Liver (tissue), 9 donors: ENCODE measurements around the gene CLDN20. TPM values are rescaled to one million over a fixed set of nuclear protein-coding genes. Genes with fewer than 3 reads are reported as not detected.

Experiments
- DNase-seq: peaks from one replicate; pipeline ENCODE4 v3.0.0-alpha.2; 2017; ENCODE audit warnings: low spot score
- H3K27ac ChIP-seq, 2 donors: one replicate each; pipeline ENCODE4 v1.7.0; 2013; ENCODE audit warnings: inconsistent platforms in 2 of 2, low read length in 2 of 2, control low read depth in 1 of 2, low read depth in 1 of 2, mild to moderate bottlenecking in 1 of 2
- H3K27me3 ChIP-seq, 4 donors: one replicate each; pipeline versions ENCODE4 v1.6.1 to v1.7.0; 2013; ENCODE audit warnings: low read length in 3 of 4, inconsistent platforms in 1 of 4, mild to moderate bottlenecking in 1 of 4, moderate library complexity in 1 of 4; ENCODE audit not compliant: control insufficient read depth in 4 of 4, insufficient read depth in 4 of 4
- H3K36me3 ChIP-seq, 4 donors: one replicate each; pipeline versions ENCODE4 v1.6.1 to v1.7.0; 2013; ENCODE audit warnings: low read length in 3 of 4, mild to moderate bottlenecking in 3 of 4, low read depth in 1 of 4, moderate library complexity in 1 of 4; ENCODE audit not compliant: control insufficient read depth in 4 of 4, insufficient read depth in 3 of 4
- H3K4me1 ChIP-seq, 4 donors: one replicate each; pipeline versions ENCODE4 v1.6.1 to v1.7.0; 2013; ENCODE audit warnings: low read length in 3 of 4, mild to moderate bottlenecking in 3 of 4, moderate library complexity in 1 of 4; ENCODE audit not compliant: control insufficient read depth in 4 of 4, insufficient read depth in 4 of 4
- H3K4me3 ChIP-seq, 3 donors: one replicate each; pipeline versions ENCODE4 v1.6.1 to v1.7.0; 2013; ENCODE audit warnings: low read length in 3 of 3, control low read depth in 1 of 3, low read depth in 1 of 3, mild to moderate bottlenecking in 1 of 3
- H3K9ac ChIP-seq, 2 donors: one replicate each; pipeline ENCODE4 v1.7.0; 2013; ENCODE audit warnings: low read length in 2 of 2, mild to moderate bottlenecking in 2 of 2, moderate library complexity in 2 of 2, control low read depth in 1 of 2, low read depth in 1 of 2
- H3K9me3 ChIP-seq, 4 donors: one replicate each; pipeline versions ENCODE4 v1.6.1 to v1.7.0; 2013; ENCODE audit warnings: low read length in 3 of 4; ENCODE audit not compliant: control insufficient read depth in 4 of 4
- ATF3 ChIP-seq: IDR thresholded peaks from 2 replicates; pipeline ENCODE4 v1.6.1; 2016; ENCODE audit warnings: antibody characterized with exemption
- CTCF ChIP-seq: fragments of 150-350 bp; IDR thresholded peaks from 2 replicates; pipeline ENCODE4 v1.5.1; 2017; ENCODE audit warnings: improper control_type of control experiment, low read depth, low read length; ENCODE audit not compliant: missing input control
- EGR1 ChIP-seq, 2 donors: IDR thresholded peaks; 2 replicates each; pipeline ENCODE4 v1.6.1; 2016 to 2018; ENCODE audit warnings: antibody characterized with exemption in 2 of 2, low read depth in 2 of 2
- FOXA1 ChIP-seq: IDR thresholded peaks from 2 replicates; pipeline ENCODE4 v1.6.1; 2016; ENCODE audit warnings: antibody characterized with exemption
- FOXA2 ChIP-seq: IDR thresholded peaks from 2 replicates; pipeline ENCODE4 v1.6.1; 2016; ENCODE audit warnings: antibody characterized with exemption
- GABPA ChIP-seq, 2 donors: IDR thresholded peaks in 1 of 2; conservative IDR thresholded peaks in 1 of 2; 2 replicates each; pipeline ENCODE4 v1.6.1; 2016; ENCODE audit warnings: antibody characterized with exemption in 2 of 2, mild to moderate bottlenecking in 1 of 2, moderate library complexity in 1 of 2
- HNF4A ChIP-seq, 2 donors: conservative IDR thresholded peaks; 2 replicates each; pipeline ENCODE4 v1.6.1; 2016; ENCODE audit warnings: antibody characterized with exemption in 2 of 2, mild to moderate bottlenecking in 2 of 2
- HNF4G ChIP-seq: IDR thresholded peaks from 2 replicates; pipeline ENCODE4 v1.6.1; 2016; ENCODE audit warnings: antibody characterized with exemption
- JUND ChIP-seq, 2 donors: IDR thresholded peaks; 2 replicates each; pipeline ENCODE4 v1.6.1; 2016; ENCODE audit warnings: antibody characterized with exemption in 2 of 2
- MAX ChIP-seq: IDR thresholded peaks from 2 replicates; pipeline ENCODE4 v1.6.1; 2016; ENCODE audit warnings: antibody characterized with exemption
- NR2F2 ChIP-seq: IDR thresholded peaks from 2 replicates; pipeline ENCODE4 v1.6.1; 2016; ENCODE audit warnings: antibody characterized with exemption
- RAD21 ChIP-seq, 2 donors: IDR thresholded peaks; 2 replicates each; pipeline ENCODE4 v1.6.1; 2016; ENCODE audit warnings: antibody characterized with exemption in 2 of 2, mild to moderate bottlenecking in 2 of 2
- REST ChIP-seq: IDR thresholded peaks from 2 replicates; pipeline ENCODE4 v1.6.1; 2016; ENCODE audit warnings: antibody characterized with exemption, mild to moderate bottlenecking
- RXRA ChIP-seq, 2 donors: IDR thresholded peaks; 2 replicates each; pipeline ENCODE4 v1.6.1; 2017 to 2018; ENCODE audit warnings: antibody characterized with exemption in 2 of 2, mild to moderate bottlenecking in 1 of 2
- SP1 ChIP-seq: IDR thresholded peaks from 2 replicates; pipeline ENCODE4 v1.6.1; 2018; ENCODE audit warnings: antibody characterized with exemption, mild to moderate bottlenecking
- TAF1 ChIP-seq: conservative IDR thresholded peaks from 2 replicates; pipeline ENCODE4 v1.6.1; 2016; ENCODE audit warnings: antibody characterized with exemption, mild to moderate bottlenecking
- YY1 ChIP-seq: IDR thresholded peaks from 2 replicates; pipeline ENCODE4 v1.6.1; 2016; ENCODE audit warnings: antibody characterized with exemption, mild to moderate bottlenecking
- ZBTB33 ChIP-seq: IDR thresholded peaks from 2 replicates; pipeline ENCODE4 v1.6.1; 2016; ENCODE audit warnings: antibody characterized with exemption
- WGBS: extraction: QIAGEN DNeasy Blood & Tissue Kit; methylation state at CpG from one replicate; pipeline ENCODE4 v1.1.7; 2013; 5-methylcytosine and 5-hydroxymethylcytosine counted together
- polyA plus RNA-seq, 2 donors: library from polyadenylated mRNA; stranded (reverse) in 1 of 2; unstranded in 1 of 2; fragments of 200-250 nt in 1 of 2; fragments of >200 nt in 1 of 2; fragmentation: Nextera tagmentation in 1 of 2; extraction: Ambion mirVana in 1 of 2; gene quantifications; one replicate each; pipeline versions ENCODE4 v1.2.1 to v1.2.3, GENCODE V29; 2013 to 2015
- total RNA-seq, 2 donors: library from RNA; depleted of rRNA; stranded (reverse); fragments of >200 nt; gene quantifications; one replicate each; pipeline ENCODE4 v1.2.3, GENCODE V29; 2014
- donor health status: healthy.
- donor health status: healthy.
- donor health status: healthy.
- donor health status: healthy.
- donor health status: healthy.

Gene CLDN20
- total and polyA plus RNA-seq, 4 donors = 0.26 TPM; not detected in 3

DNA sequence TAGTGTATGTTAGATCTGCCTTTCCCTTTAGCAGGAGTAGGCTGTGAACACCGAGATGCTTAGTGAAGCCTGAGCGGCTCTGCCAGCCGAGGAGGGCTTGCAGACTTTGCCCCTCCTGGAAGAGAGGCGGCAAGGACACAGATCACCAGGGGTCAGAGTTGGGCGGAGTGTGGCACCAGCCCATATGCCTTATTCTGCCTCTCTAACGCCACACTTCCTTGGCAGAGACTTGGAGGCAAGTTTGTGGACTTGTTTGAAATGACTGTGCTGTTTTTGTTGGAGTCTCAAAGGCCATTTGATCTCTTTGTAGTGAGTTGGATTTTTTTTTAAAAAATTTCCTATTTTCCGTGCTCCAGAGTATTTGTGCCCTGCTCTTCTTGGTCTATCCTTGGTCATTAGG lies 44.5 kb upstream of the CLDN20 start:
- WGBS = 86% methylated on average over 7 of the region's 7 CpGs
- Histone ChIP-seq H3K9me3 (no peaks in the 10 kb centered on the region), H3K36me3 (no peaks in the 10 kb centered on the region), H3K27ac (no peak overlapping the region), H3K4me3 (no peak overlapping the region), H3K27me3 (peaks cover 0 to 6% (median 0%) of the 10 kb centered on the region in 4 donors), H3K4me1 (no peaks in the 10 kb centered on the region), H3K9ac (no peak overlapping the region)
- TF ChIP-seq REST (no peak), FOXA2 (no peak), NR2F2 (no peak), CTCF (no peak), TAF1 (no peak), SP1 (no peak), EGR1 (IDR thresholded peaks at IDR 0.05; ENCODE audit: low read depth in 2 of 2) (no peak), YY1 (no peak), RXRA (IDR thresholded peaks at IDR 0.05) (no peak), FOXA1 (no peak), GABPA (IDR thresholded peaks at IDR 0.05 in 1 of 2, conservative IDR thresholded peaks at IDR 0.05 in 1 of 2) (no peak), ATF3 (no peak), MAX (no peak), JUND (IDR thresholded peaks at IDR 0.05) (no peak), HNF4G (no peak), RAD21 (IDR thresholded peaks at IDR 0.05) (no peak), ZBTB33 (no peak), HNF4A (conservative IDR thresholded peaks at IDR 0.05) (no peak)
- DNase-seq = no peak
